Activated CD8-positive, alpha-beta memory T cell treated with anti-CD3 and anti-CD28 coated beads, Interleukin-2, amount 50 U/mL, for 24 hours (primary cell): Measurements from ENCODE around the gene DUSP15.
"Not testable (repeated sequence)": the region's sequence is repeated elsewhere in the genome, so short reads cannot be mapped to it uniquely, and the experiment has no call there.

Source experiments
- DNase-seq: peaks from one replicate; pipeline ENCODE4 v3.0.0-alpha.2; 2020; ENCODE audit errors: extremely low read depth

DUSP15 gene

GRCh38 chr20:31822421-31823330, 47.7 kb downstream of the DUSP15 start:
- peak; percentile 38 for DNase-seq

- DNase-seq: no peak
Measured at GRCh38 chr20:31821427-31821826, 48.9 kb downstream of the DUSP15 start.

- no peak for DNase-seq
Measured at GRCh38 chr20:31820228-31820627, 50.1 kb downstream of the DUSP15 start.

- no peak for DNase-seq
Measured at GRCh38 chr20:31819083-31819784, 51.1 kb downstream of the DUSP15 start, which contains the start of gene MYLK2. Gene MYLK2, plus strand, starts transcription at chr20:31819356. Its CDS starts 225 bp downstream, at chr20:31819581.

GRCh38 chr20:31818376-31818908, 51.9 kb downstream of the DUSP15 start:
- no peak for DNase-seq

GRCh38 chr20:31817461-31817860, 52.9 kb downstream of the DUSP15 start:
- DNase-seq: no peak

GRCh38 chr20:31816221-31816620, 54.1 kb downstream of the DUSP15 start:
- DNase-seq: no peak

- no peak for DNase-seq
Measured at GRCh38 chr20:31815408-31816188, 54.7 kb downstream of the DUSP15 start.

GRCh38 chr20:31814142-31814541, 56.2 kb downstream of the DUSP15 start:
- not testable (repeated sequence) for DNase-seq

- no peak for DNase-seq
Measured at GRCh38 chr20:31813611-31814010, 56.7 kb downstream of the DUSP15 start.

- DNase-seq: no peak
Measured at GRCh38 chr20:31811796-31812728, 58.3 kb downstream of the DUSP15 start.

GRCh38 chr20:31811198-31811597, 59.1 kb downstream of the DUSP15 start:
- DNase-seq: no peak
